Measurements from ENCODE around the gene TSHZ2. TPM values are rescaled to one million over a fixed set of nuclear protein-coding genes. Genes with fewer than 3 reads are reported as not detected.

Gene TSHZ2
- total and polyA plus RNA-seq, 2 donors (not counting 3 experiments of a cell fraction or from before 2014, with no cell fraction given): not detected

- no peak for DNase-seq (ENCODE audit: low read depth, low spot score)
- H2AFZ ChIP-seq (ENCODE audit: low read depth, low read length): no peak overlapping the region
- FAIRE-seq: no peak
- no peak overlapping the region for H3K4me2 ChIP-seq (ENCODE audit: insufficient read depth, low read length)
- CTCF ChIA-PET: no interaction called here
- BruUV-seq (replicated peaks): no TSS peak
- no peaks in the 10 kb centered on the region for H3K9me3 ChIP-seq (replicated peaks; ENCODE audit: control insufficient read depth, insufficient read depth, low read length)
- H3K4me1 ChIP-seq (ENCODE audit: control insufficient read depth, extremely low read depth, insufficient read depth, low read length): no peaks in the 10 kb centered on the region
- POLR2A ChIA-PET: no interaction called here
- no peak overlapping the region for H3K4me3 ChIP-seq (replicated peaks in 1 of 3; ENCODE audit: insufficient read depth in 1 of 3, low read depth in 1 of 3, low read length in 3 of 3)
- H3K9me1 ChIP-seq (replicated peaks; ENCODE audit: control insufficient read depth, extremely low read depth, insufficient read depth, low read length): no peaks in the 10 kb centered on the region
- dilution Hi-C loops (cut with MboI; ENCODE audit: extremely low pct_ligation_motif_present, low sequenced_read_pairs) (no loop called here), intact Hi-C loops (cut with micrococcal nuclease) (no loop called here)
- H3K79me2 ChIP-seq (ENCODE audit: control insufficient read depth, insufficient read depth, low read length): no peaks in the 10 kb centered on the region
- no peak overlapping the region for H3K27ac ChIP-seq (ENCODE audit: insufficient read depth, low read depth, low read length)
- TF ChIP-seq JUN (IDR thresholded peaks at IDR 0.05; ENCODE audit: borderline replicate concordance, insufficient read depth, insufficient read length, low read depth): no peak
- TF ChIP-seq, protein P1, sequence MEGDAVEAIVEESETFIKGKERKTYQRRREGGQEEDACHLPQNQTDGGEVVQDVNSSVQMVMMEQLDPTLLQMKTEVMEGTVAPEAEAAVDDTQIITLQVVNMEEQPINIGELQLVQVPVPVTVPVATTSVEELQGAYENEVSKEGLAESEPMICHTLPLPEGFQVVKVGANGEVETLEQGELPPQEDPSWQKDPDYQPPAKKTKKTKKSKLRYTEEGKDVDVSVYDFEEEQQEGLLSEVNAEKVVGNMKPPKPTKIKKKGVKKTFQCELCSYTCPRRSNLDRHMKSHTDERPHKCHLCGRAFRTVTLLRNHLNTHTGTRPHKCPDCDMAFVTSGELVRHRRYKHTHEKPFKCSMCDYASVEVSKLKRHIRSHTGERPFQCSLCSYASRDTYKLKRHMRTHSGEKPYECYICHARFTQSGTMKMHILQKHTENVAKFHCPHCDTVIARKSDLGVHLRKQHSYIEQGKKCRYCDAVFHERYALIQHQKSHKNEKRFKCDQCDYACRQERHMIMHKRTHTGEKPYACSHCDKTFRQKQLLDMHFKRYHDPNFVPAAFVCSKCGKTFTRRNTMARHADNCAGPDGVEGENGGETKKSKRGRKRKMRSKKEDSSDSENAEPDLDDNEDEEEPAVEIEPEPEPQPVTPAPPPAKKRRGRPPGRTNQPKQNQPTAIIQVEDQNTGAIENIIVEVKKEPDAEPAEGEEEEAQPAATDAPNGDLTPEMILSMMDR (IDR thresholded peaks at IDR 0.05; ENCODE audit: extremely low read depth in 1 of 2, insufficient read depth in 1 of 2, low read depth in 1 of 2, low read length in 2 of 2): no peak
- TF ChIP-seq FOS (IDR thresholded peaks at IDR 0.05; ENCODE audit: borderline replicate concordance, insufficient read depth, low read length): no peak
- H4K20me1 ChIP-seq (replicated peaks; ENCODE audit: control insufficient read depth, extremely low read depth, insufficient read depth, low read length): no peaks in the 10 kb centered on the region
- no peak overlapping the region for H3K9ac ChIP-seq (replicated peaks; ENCODE audit: extremely low read depth, insufficient read depth, low read length)
- H3K27me3 ChIP-seq (ENCODE audit: control insufficient read depth in 2 of 2, insufficient read depth in 2 of 2, low read length in 2 of 2): no peaks in the 10 kb centered on the region
- no peaks in the 10 kb centered on the region for H3K36me3 ChIP-seq (ENCODE audit: control insufficient read depth in 2 of 2, extremely low read depth in 1 of 2, insufficient read depth in 2 of 2, low read length in 2 of 2)
These were observed 30.6 kb downstream of the TSHZ2 start for GRCh38 chr20:53002786-53003185.

DNA sequence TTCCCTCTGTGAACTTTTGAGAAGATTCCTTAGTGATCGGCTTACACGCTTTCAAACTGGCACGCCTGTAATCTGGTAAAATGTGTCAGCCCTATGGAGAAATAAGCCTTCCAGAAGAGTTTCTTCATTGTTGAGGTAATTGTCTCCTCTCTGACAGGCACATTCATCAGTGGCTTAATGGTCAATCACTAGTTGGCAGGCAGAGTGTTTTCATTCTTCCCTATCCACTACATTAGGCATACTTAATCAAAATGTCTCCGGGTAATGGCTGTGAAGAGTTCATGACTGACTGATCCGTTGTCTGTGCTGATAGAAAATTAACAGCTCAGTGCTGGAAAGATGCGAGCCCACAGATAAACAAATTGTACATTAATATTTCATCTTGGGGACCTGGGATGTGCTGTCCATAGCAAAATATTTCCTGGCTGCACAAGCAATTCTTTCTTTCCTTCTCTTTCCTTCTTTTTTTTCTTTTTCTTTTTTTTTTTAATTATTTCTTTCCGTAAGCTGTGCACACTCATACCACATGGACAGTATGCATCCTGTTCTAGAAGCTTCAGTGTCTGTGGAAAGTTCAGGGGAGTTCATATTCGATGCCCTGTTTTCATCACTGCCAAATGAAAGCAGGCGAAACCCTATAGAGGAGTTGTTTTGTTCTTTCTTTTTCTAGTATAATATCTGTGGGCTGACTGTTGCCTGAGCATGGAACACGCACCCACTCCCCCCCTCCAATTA is 31.4 kb downstream of the TSHZ2 start:
- intact Hi-C loops (cut with micrococcal nuclease): no loop called here
- H3K9ac ChIP-seq (replicated peaks; ENCODE audit: extremely low read depth, insufficient read depth, low read length): no peak overlapping the region
- H3K9me1 ChIP-seq (replicated peaks; ENCODE audit: control insufficient read depth, extremely low read depth, insufficient read depth, low read length): no peaks in the 10 kb centered on the region
- H3K27me3 ChIP-seq (ENCODE audit: control insufficient read depth in 2 of 2, insufficient read depth in 2 of 2, low read length in 2 of 2): no peaks in the 10 kb centered on the region
- ChIA-PET POLR2A (no interaction called here), CTCF (no interaction called here)
- no peaks in the 10 kb centered on the region for H4K20me1 ChIP-seq (replicated peaks; ENCODE audit: control insufficient read depth, extremely low read depth, insufficient read depth, low read length)
- no peak for DNase-seq (ENCODE audit: low read depth, low spot score)
- no peak overlapping the region for H2AFZ ChIP-seq (ENCODE audit: low read depth, low read length)
- H3K79me2 ChIP-seq (ENCODE audit: control insufficient read depth, insufficient read depth, low read length): no peaks in the 10 kb centered on the region
- FAIRE-seq: no peak
- TF ChIP-seq POLR2A (IDR thresholded peaks at IDR 0.05; ENCODE audit: low read depth, low read length): no peak
- TF ChIP-seq POLR2AphosphoS5 (IDR thresholded peaks at IDR 0.05; ENCODE audit: insufficient read depth, low read depth, low read length): no peak
- no peak for TF ChIP-seq GATA2 (IDR thresholded peaks at IDR 0.05; ENCODE audit: insufficient read depth, insufficient read length, low read depth, low read length)
- no peak for TF ChIP-seq EZH2 (IDR thresholded peaks at IDR 0.05; ENCODE audit: borderline replicate concordance, low read depth, low read length, severe bottlenecking)
- no peak for TF ChIP-seq JUN (IDR thresholded peaks at IDR 0.05; ENCODE audit: borderline replicate concordance, insufficient read depth, insufficient read length, low read depth)
- no peak for TF ChIP-seq MYC (IDR thresholded peaks at IDR 0.05; ENCODE audit: low read depth, low read length)
- TF ChIP-seq, protein P1 (IDR thresholded peaks at IDR 0.05; ENCODE audit: extremely low read depth in 1 of 2, insufficient read depth in 1 of 2, low read depth in 1 of 2, low read length in 2 of 2): no peak
- no peak for TF ChIP-seq FOS (IDR thresholded peaks at IDR 0.05; ENCODE audit: borderline replicate concordance, insufficient read depth, low read length)
- TF ChIP-seq, protein P2, sequence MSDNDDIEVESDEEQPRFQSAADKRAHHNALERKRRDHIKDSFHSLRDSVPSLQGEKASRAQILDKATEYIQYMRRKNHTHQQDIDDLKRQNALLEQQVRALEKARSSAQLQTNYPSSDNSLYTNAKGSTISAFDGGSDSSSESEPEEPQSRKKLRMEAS (IDR thresholded peaks at IDR 0.05; ENCODE audit: insufficient read depth, insufficient read length): no peak
- no TSS peak for BruUV-seq (replicated peaks)
- no peak overlapping the region for H3K27ac ChIP-seq (ENCODE audit: insufficient read depth, low read depth, low read length)
- no peaks in the 10 kb centered on the region for H3K36me3 ChIP-seq (ENCODE audit: control insufficient read depth in 2 of 2, extremely low read depth in 1 of 2, insufficient read depth in 2 of 2, low read length in 2 of 2)
- no peak overlapping the region for H3K4me3 ChIP-seq (replicated peaks in 1 of 3; ENCODE audit: insufficient read depth in 1 of 3, low read depth in 1 of 3, low read length in 3 of 3)
- H3K4me1 ChIP-seq (ENCODE audit: control insufficient read depth, extremely low read depth, insufficient read depth, low read length): no peaks in the 10 kb centered on the region
- dilution Hi-C loops (cut with MboI; ENCODE audit: extremely low pct_ligation_motif_present, low sequenced_read_pairs): no loop called here
- H3K9me3 ChIP-seq (replicated peaks; ENCODE audit: control insufficient read depth, insufficient read depth, low read length): no peaks in the 10 kb centered on the region
- H3K4me2 ChIP-seq (ENCODE audit: insufficient read depth, low read length): no peak overlapping the region
